ENCODE results near the gene MYOCD. TPM values are rescaled to one million over a fixed set of nuclear protein-coding genes. Genes with fewer than 3 reads are reported as not detected.

The MYOCD gene
- total and polyA plus RNA-seq, 2 of the 13 experiments (the other 11 are each of a cell fraction or from before 2014, with no cell fraction given): not detected

GRCh38 chr17:12643822-12644221, 21.9 kb upstream of the MYOCD start:
- Histone ChIP-seq H3K9me3 (ENCODE audit: low read length) (no peaks in the 10 kb centered on the region), H3K27ac (ENCODE audit: extremely low read length, insufficient read depth, low read length) (no peak overlapping the region), H2AFZ (ENCODE audit: low read length) (no peak overlapping the region), H3K36me3 (replicated peaks in 1 of 2; ENCODE audit: control insufficient read depth in 1 of 2, insufficient read depth in 2 of 2, low read length in 2 of 2) (no peaks in the 10 kb centered on the region), H3K79me2 (ENCODE audit: insufficient read depth, low read length) (no peaks in the 10 kb centered on the region), H3K9ac (ENCODE audit: insufficient read depth, low read depth, low read length) (no peak overlapping the region), H3K4me2 (ENCODE audit: low read depth, low read length) (no peak overlapping the region), H3K4me1 (ENCODE audit: insufficient read depth, low read length) (0 out of 2 replicates have a peak, but pooled peaks cover 4% of the 10 kb centered on the region), H4K20me1 (ENCODE audit: insufficient read depth, low read length) (no peaks in the 10 kb centered on the region), H3K4me3 (replicated peaks in 1 of 3; ENCODE audit: insufficient read depth in 1 of 3, low read depth in 2 of 3, low read length in 3 of 3) (no peak overlapping the region), H3K27me3 (ENCODE audit: control insufficient read depth in 1 of 2, insufficient read depth in 2 of 2, low read length in 2 of 2) (no peaks in the 10 kb centered on the region)
- ChIA-PET POLR2A (no interaction called here), CTCF (ENCODE audit: low intra/inter-chr PET ratio, low total read pairs) (no interaction called here)
- FAIRE-seq (no peak), ATAC-seq (no peak), DNase-seq (ENCODE audit: low spot score) (no peak)
- in situ Hi-C loops (cut with HindIII; ENCODE audit: extremely low pct_ligation_motif_present, low pct_unique_long_range_greater_than_20kb) (no loop called here), intact Hi-C loops (cut with micrococcal nuclease; ENCODE audit: unreplicated experiment) (no loop called here)
- 0% methylated on average over 1 of the region's 1 CpG for WGBS (ENCODE audit: low lambda C conversion rate)
- TF ChIP-seq ZNF12 (CRISPR knock-in tag; IDR thresholded peaks at IDR 0.05) (no peak), CENPT (CRISPR knock-in tag; IDR thresholded peaks at IDR 0.05; ENCODE audit: low read depth) (no peak), RORA (CRISPR knock-in tag; IDR thresholded peaks at IDR 0.05) (no peak), KLF15 (CRISPR knock-in tag; IDR thresholded peaks at IDR 0.05; ENCODE audit: borderline replicate concordance) (no peak), ZNF382 (CRISPR knock-in tag; IDR thresholded peaks at IDR 0.05; ENCODE audit: borderline replicate concordance) (no peak), RFXAP (CRISPR knock-in tag; IDR thresholded peaks at IDR 0.05; ENCODE audit: borderline replicate concordance) (no peak), HDAC1 (CRISPR knock-in tag; IDR thresholded peaks at IDR 0.05) (no peak)
- BruUV-seq (replicated peaks): no TSS peak

GRCh38 chr17:12644623-12645022, 21.1 kb upstream of the MYOCD start:
- Histone ChIP-seq H3K4me3 (replicated peaks in 1 of 3; ENCODE audit: insufficient read depth in 1 of 3, low read depth in 2 of 3, low read length in 3 of 3) (no peak overlapping the region), H2AFZ (ENCODE audit: low read length) (no peak overlapping the region), H3K27ac (ENCODE audit: extremely low read length, insufficient read depth, low read length) (no peak overlapping the region), H3K27me3 (ENCODE audit: control insufficient read depth in 1 of 2, insufficient read depth in 2 of 2, low read length in 2 of 2) (peaks cover 0 to 1% of the 10 kb centered on the region in 2 experiments; a peak in 1 of 5 replicates), H3K4me2 (ENCODE audit: low read depth, low read length) (no peak overlapping the region), H3K36me3 (replicated peaks in 1 of 2; ENCODE audit: control insufficient read depth in 1 of 2, insufficient read depth in 2 of 2, low read length in 2 of 2) (no peaks in the 10 kb centered on the region), H4K20me1 (ENCODE audit: insufficient read depth, low read length) (no peaks in the 10 kb centered on the region), H3K79me2 (ENCODE audit: insufficient read depth, low read length) (no peaks in the 10 kb centered on the region), H3K4me1 (ENCODE audit: insufficient read depth, low read length) (0 out of 2 replicates have a peak, but pooled peaks cover 4% of the 10 kb centered on the region), H3K9ac (ENCODE audit: insufficient read depth, low read depth, low read length) (no peak overlapping the region), H3K9me3 (ENCODE audit: low read length) (no peaks in the 10 kb centered on the region)
- no TSS peak for BruUV-seq (replicated peaks)
- intact Hi-C loops (cut with micrococcal nuclease; ENCODE audit: unreplicated experiment): no loop called here
- ChIA-PET POLR2A (no interaction called here), CTCF (ENCODE audit: low intra/inter-chr PET ratio, low total read pairs) (no interaction called here)
- no peak for DNase-seq (ENCODE audit: low spot score)
- TF ChIP-seq ZMYM2 (CRISPR knock-in tag; IDR thresholded peaks at IDR 0.05) (no peak), YEATS2 (CRISPR knock-in tag; IDR thresholded peaks at IDR 0.05; ENCODE audit: borderline replicate concordance) (no peak), ZSCAN20 (CRISPR knock-in tag; IDR thresholded peaks at IDR 0.05; ENCODE audit: borderline replicate concordance) (no peak), SPEN (CRISPR knock-in tag; IDR thresholded peaks at IDR 0.05; ENCODE audit: low read depth) (no peak), U2AF1 (optimal IDR thresholded peaks at IDR 0.05; ENCODE audit: low read depth, low read length) (no peak), HMGXB4 (CRISPR knock-in tag; IDR thresholded peaks at IDR 0.05; ENCODE audit: borderline replicate concordance in 1 of 2, low read depth in 1 of 2) (no peak), SNAI1 (CRISPR knock-in tag; IDR thresholded peaks at IDR 0.05; ENCODE audit: borderline replicate concordance) (no peak), DDIT3 (CRISPR knock-in tag; IDR thresholded peaks at IDR 0.05) (no peak), NFKB2 (CRISPR knock-in tag; IDR thresholded peaks at IDR 0.05; ENCODE audit: borderline replicate concordance) (no peak), PPARG (CRISPR knock-in tag; conservative IDR thresholded peaks at IDR 0.05) (no peak), MLLT10 (CRISPR knock-in tag; IDR thresholded peaks at IDR 0.05) (no peak)
- ATAC-seq: no peak
- in situ Hi-C loops (cut with HindIII; ENCODE audit: extremely low pct_ligation_motif_present, low pct_unique_long_range_greater_than_20kb): no loop called here
- FAIRE-seq: no peak

Measured in HepG2 (cell line).